Trophoblast cell (in vitro differentiated cells and primary cell): ENCODE results near the gene NEGR1.

Source experiments
- DNase-seq, 2 donors: peaks; one replicate each; pipeline ENCODE4 v3.0.0-alpha.2; 2016
- H2AFZ ChIP-seq: 2 replicates; pipeline ENCODE4 v1.6.1; 2013; ENCODE audit warnings: low read length, moderate library complexity, mild to moderate bottlenecking; ENCODE audit not compliant: insufficient read depth, poor library complexity
- H2AK5ac ChIP-seq: 2 replicates; pipeline ENCODE4 v1.6.1; 2013; ENCODE audit warnings: mild to moderate bottlenecking, low read length
- H2BK120ac ChIP-seq: 2 replicates; pipeline ENCODE4 v1.6.1; 2013; ENCODE audit warnings: low read length, mild to moderate bottlenecking, moderate library complexity; ENCODE audit not compliant: insufficient read depth, poor library complexity
- H2BK12ac ChIP-seq: 2 replicates; pipeline ENCODE4 v1.6.1; 2013; ENCODE audit warnings: mild to moderate bottlenecking, low read length, moderate library complexity
- H2BK5ac ChIP-seq: 2 replicates; pipeline ENCODE4 v1.6.1; 2013; ENCODE audit warnings: low read length, low read depth, moderate library complexity, mild to moderate bottlenecking; ENCODE audit not compliant: poor library complexity
- H3K14ac ChIP-seq: 2 replicates; pipeline ENCODE4 v1.6.1; 2013; ENCODE audit warnings: mild to moderate bottlenecking, low read length
- H3K18ac ChIP-seq: 2 replicates; pipeline ENCODE4 v1.6.1; 2013; ENCODE audit warnings: mild to moderate bottlenecking, low read length
- H3K23ac ChIP-seq: 2 replicates; pipeline ENCODE4 v1.6.1; 2013; ENCODE audit warnings: low read length
- H3K27ac ChIP-seq: 2 replicates; pipeline ENCODE4 v1.5.1; 2013; ENCODE audit warnings: low read depth, mild to moderate bottlenecking, inconsistent platforms, low read length, moderate library complexity
- H3K27me3 ChIP-seq: 2 replicates; pipeline ENCODE4 v1.6.1; 2013; ENCODE audit warnings: inconsistent platforms, mild to moderate bottlenecking, low read length, moderate library complexity; ENCODE audit not compliant: insufficient read depth
- H3K36me3 ChIP-seq, 2 experiments: 1 replicate in 1 of 2; 2 replicates in 1 of 2; pipeline ENCODE4 v1.6.1; 2013; ENCODE audit warnings: low read length in 2 of 2, mild to moderate bottlenecking in 2 of 2, moderate library complexity in 1 of 2; ENCODE audit not compliant: insufficient read depth in 2 of 2, control insufficient read depth in 1 of 2
- H3K4ac ChIP-seq: 2 replicates; pipeline ENCODE4 v1.6.1; 2013; ENCODE audit warnings: low read depth, mild to moderate bottlenecking, low read length, moderate library complexity
- H3K4me1 ChIP-seq, 2 experiments: 1 replicate in 1 of 2; 2 replicates in 1 of 2; pipeline ENCODE4 v1.6.1; 2013; ENCODE audit warnings: low read length in 2 of 2, mild to moderate bottlenecking in 2 of 2, moderate library complexity in 1 of 2; ENCODE audit not compliant: insufficient read depth in 2 of 2, control insufficient read depth in 1 of 2
- H3K4me2 ChIP-seq: 2 replicates; pipeline ENCODE4 v1.6.1; 2013; ENCODE audit warnings: inconsistent platforms, mild to moderate bottlenecking, low read length, moderate library complexity
- H3K4me3 ChIP-seq: 2 replicates; pipeline ENCODE4 v1.5.1; 2013; ENCODE audit warnings: mild to moderate bottlenecking, low read depth, low read length, inconsistent platforms
- H3K79me1 ChIP-seq: one replicate; pipeline ENCODE4 v1.6.1; 2013; ENCODE audit warnings: low read length
- H3K79me2 ChIP-seq: 2 replicates; pipeline ENCODE4 v1.6.1; 2013; ENCODE audit warnings: low read length, mild to moderate bottlenecking; ENCODE audit not compliant: control insufficient read depth, insufficient read depth, poor library complexity
- H3K9ac ChIP-seq: 2 replicates; pipeline ENCODE4 v1.6.1; 2013; ENCODE audit warnings: mild to moderate bottlenecking, low read length
- H3K9me3 ChIP-seq: 2 replicates; pipeline ENCODE4 v1.6.1; 2013; ENCODE audit warnings: low read depth, mild to moderate bottlenecking, control low read depth, inconsistent platforms, low read length; ENCODE audit not compliant: insufficient read depth
- H4K12ac ChIP-seq: 2 replicates; pipeline ENCODE4 v1.6.1; 2013; ENCODE audit warnings: low read depth, mild to moderate bottlenecking, low read length, moderate library complexity
- H4K8ac ChIP-seq: 2 replicates; pipeline ENCODE4 v1.6.1; 2013; ENCODE audit warnings: low read depth, mild to moderate bottlenecking, low read length, moderate library complexity
- H4K91ac ChIP-seq: one replicate; pipeline ENCODE4 v1.6.1; 2013; ENCODE audit warnings: low read depth, mild to moderate bottlenecking, low read length, moderate library complexity
- WGBS: extraction: QIAGEN DNeasy Blood & Tissue Kit; methylation state at CpG from one replicate; pipeline ENCODE4 v1.1.7; 2013; ENCODE audit warnings: missing lambda C conversion rate; ENCODE audit not compliant: insufficient read length, insufficient coverage; ENCODE audit errors: extremely low coverage; 5-methylcytosine and 5-hydroxymethylcytosine counted together

Gene NEGR1

DNA sequence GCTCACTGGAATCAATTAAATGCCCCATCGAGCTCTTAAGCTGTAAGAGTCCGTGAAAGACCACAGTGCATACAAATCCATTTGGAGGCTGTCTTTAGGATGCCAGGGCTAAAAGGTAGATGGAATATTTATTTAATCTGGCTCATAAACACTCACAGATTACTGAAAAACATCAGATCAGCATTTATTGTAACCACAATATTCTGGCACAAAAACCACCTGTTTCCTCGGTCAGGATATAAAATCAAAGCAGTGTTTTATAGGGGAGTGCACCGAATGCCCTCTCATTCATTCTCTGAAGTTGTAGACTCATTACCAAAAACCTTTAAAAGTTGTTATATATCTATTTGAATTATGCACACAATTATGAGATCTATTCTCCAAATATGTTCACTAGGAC lies 500.9 kb downstream of the NEGR1 start:
- Histone ChIP-seq H3K14ac (no peak overlapping the region), H2BK5ac (no peak overlapping the region), H3K27me3 (no peaks in the 10 kb centered on the region), H2AFZ (no peak overlapping the region), H2AK5ac (no peak overlapping the region), H3K4me3 (no peak overlapping the region), H3K4me2 (no peak overlapping the region), H4K12ac (no peak overlapping the region), H3K27ac (no peak overlapping the region), H3K79me1 (no peaks in the 10 kb centered on the region), H4K91ac (no peak overlapping the region), H3K36me3 (no peaks in the 10 kb centered on the region), H4K8ac (no peak overlapping the region), H3K79me2 (no peaks in the 10 kb centered on the region), H2BK120ac (no peak overlapping the region), H3K9ac (no peak overlapping the region), H3K4ac (no peak overlapping the region), H3K9me3 (no peaks in the 10 kb centered on the region), H3K23ac (no peak overlapping the region), H2BK12ac (no peak overlapping the region), H3K18ac (no peak overlapping the region), H3K4me1 (no peaks in the 10 kb centered on the region)
- no peak for DNase-seq
- WGBS, result no CpG with 5 or more reads among the region's 4 CpGs

GRCh38 chr1:71780681-71781080 lies 501.7 kb downstream of the NEGR1 start:
- Histone ChIP-seq H3K14ac (no peak overlapping the region), H2BK12ac (no peak overlapping the region)
- WGBS, result no CpG with 5 or more reads among the region's 3 CpGs

DNA sequence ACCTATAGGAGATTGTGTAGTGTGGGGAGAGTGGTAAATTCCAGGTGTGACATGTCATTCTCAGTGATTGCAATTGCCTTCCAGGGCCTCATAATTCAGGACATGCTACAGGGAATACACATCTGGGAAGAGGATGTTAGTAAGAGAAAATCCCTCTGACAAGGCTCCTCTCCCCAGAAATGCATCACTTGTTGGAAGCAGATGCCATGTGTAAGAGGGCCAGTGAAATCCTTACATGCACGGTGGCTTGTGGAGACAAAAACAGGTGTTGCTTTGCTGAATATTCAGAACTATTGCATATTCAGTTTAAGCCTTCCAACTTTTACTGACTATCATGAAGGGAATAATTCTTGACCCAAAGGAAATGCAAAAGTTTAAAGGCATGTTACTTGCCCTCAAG lies 503.4 kb downstream of the NEGR1 start:
- Histone ChIP-seq H3K79me2 (no peaks in the 10 kb centered on the region), H3K27me3 (no peaks in the 10 kb centered on the region), H3K36me3 (no peaks in the 10 kb centered on the region), H2BK120ac (no peak overlapping the region), H2BK12ac (no peak overlapping the region), H4K91ac (no peak overlapping the region), H3K14ac (no peak overlapping the region), H2AFZ (no peak overlapping the region), H4K12ac (no peak overlapping the region), H4K8ac (no peak overlapping the region), H3K4ac (no peak overlapping the region), H3K9me3 (no peaks in the 10 kb centered on the region), H2AK5ac (no peak overlapping the region), H3K27ac (no peak overlapping the region), H3K18ac (no peak overlapping the region), H3K4me2 (no peak overlapping the region), H3K4me1 (no peaks in the 10 kb centered on the region), H3K9ac (no peak overlapping the region), H3K23ac (no peak overlapping the region), H3K79me1 (no peaks in the 10 kb centered on the region), H3K4me3 (no peak overlapping the region), H2BK5ac (no peak overlapping the region)
- DNase-seq, result no peak
- no CpG with 5 or more reads among the region's 1 CpG for WGBS

More at GRCh38 chr1:71780681-71781080, 501.7 kb downstream of the NEGR1 start:
- H3K27ac ChIP-seq, result no peak overlapping the region
- no peaks in the 10 kb centered on the region for H3K27me3 ChIP-seq
- H2AFZ ChIP-seq, result no peak overlapping the region
- H4K12ac ChIP-seq, result no peak overlapping the region
- no peak overlapping the region for H2BK120ac ChIP-seq
- no peak overlapping the region for H3K23ac ChIP-seq
- no peak overlapping the region for H2AK5ac ChIP-seq
- H3K9ac ChIP-seq, result no peak overlapping the region
- no peaks in the 10 kb centered on the region for H3K79me2 ChIP-seq
- peak; percentile 10 to 35 for DNase-seq
- H3K4me3 ChIP-seq, result no peak overlapping the region
- H4K8ac ChIP-seq, result no peak overlapping the region
- no peak overlapping the region for H4K91ac ChIP-seq
- H3K4ac ChIP-seq, result no peak overlapping the region
- H3K9me3 ChIP-seq, result no peaks in the 10 kb centered on the region
- H2BK5ac ChIP-seq, result no peak overlapping the region
- H3K18ac ChIP-seq, result no peak overlapping the region
- H3K79me1 ChIP-seq, result no peaks in the 10 kb centered on the region
- H3K36me3 ChIP-seq, result no peaks in the 10 kb centered on the region
- H3K4me1 ChIP-seq, result no peaks in the 10 kb centered on the region
- no peak overlapping the region for H3K4me2 ChIP-seq

GRCh38 chr1:71777094-71777493 lies 505.2 kb downstream of the NEGR1 start:
- Histone ChIP-seq H4K8ac (no peak overlapping the region), H3K4me1 (no peaks in the 10 kb centered on the region), H3K23ac (no peak overlapping the region), H2BK12ac (no peak overlapping the region), H2AK5ac (no peak overlapping the region), H3K18ac (no peak overlapping the region), H3K4me3 (no peak overlapping the region), H3K27ac (no peak overlapping the region), H3K9ac (no peak overlapping the region), H4K12ac (no peak overlapping the region), H3K9me3 (no peaks in the 10 kb centered on the region), H3K79me1 (no peaks in the 10 kb centered on the region), H2BK5ac (no peak overlapping the region), H3K14ac (no peak overlapping the region), H3K4ac (no peak overlapping the region), H4K91ac (no peak overlapping the region), H3K27me3 (no peaks in the 10 kb centered on the region), H2BK120ac (no peak overlapping the region), H3K36me3 (no peaks in the 10 kb centered on the region), H3K79me2 (no peaks in the 10 kb centered on the region), H3K4me2 (no peak overlapping the region), H2AFZ (no peak overlapping the region)
- no peak for DNase-seq
